Esophagus squamous epithelium (tissue), 5 donors: ENCODE data around the gene WWOX. TPM values are rescaled to one million over a fixed set of nuclear protein-coding genes. Genes with fewer than 3 reads are reported as not detected.

Source experiments
- DNase-seq: peaks from one replicate; lab custom pipeline; 2025; lab: John Stamatoyannopoulos, UW
- H3K27ac ChIP-seq, 4 donors: fragments of 200-600 bp; sonication (generic); one replicate each; pipeline ENCODE4 v1.5.1; 2016 to 2019; ENCODE audit warnings: mild to moderate bottlenecking in 1 of 4
- H3K27me3 ChIP-seq, 4 donors: fragments of 200-600 bp; sonication (generic); 1 replicate in 3 of 4; 2 replicates in 1 of 4; pipeline versions ENCODE4 v1.5.1 to v1.6.0; 2017 to 2021; ENCODE audit warnings: antibody characterized with exemption in 1 of 4
- H3K36me3 ChIP-seq, 3 donors: fragments of 200-600 bp; sonication (generic); one replicate each; pipeline ENCODE4 v1.5.1; 2016 to 2019
- H3K4me1 ChIP-seq, 3 donors: fragments of 200-600 bp; sonication (generic); one replicate each; pipeline ENCODE4 v1.5.1; 2017 to 2019
- H3K4me3 ChIP-seq, 4 donors: fragments of 200-600 bp; sonication (generic); 1 replicate in 3 of 4; 2 replicates in 1 of 4; pipeline ENCODE4 v1.5.1; 2016 to 2019; ENCODE audit warnings: mild to moderate bottlenecking in 2 of 4, moderate library complexity in 1 of 4
- H3K9me3 ChIP-seq, 3 donors: fragments of 200-600 bp; sonication (generic); one replicate each; pipeline ENCODE4 v1.5.1; 2016 to 2019
- CTCF ChIP-seq, 6 experiments: fragments of 450-650 bp in 4 of 6; fragments of 200-600 bp in 2 of 6; sonication (generic) in 2 of 6; IDR thresholded peaks; one replicate each; pipeline ENCODE4 v1.5.1; 2016 to 2019; ENCODE audit warnings: antibody characterized with exemption in 6 of 6, mild to moderate bottlenecking in 4 of 6, moderate library complexity in 4 of 6
- POLR2A ChIP-seq, 4 donors: fragments of 450-650 bp; IDR thresholded peaks; one replicate each; pipeline ENCODE4 v1.6.1; 2017; ENCODE audit warnings: antibody characterized with exemption in 4 of 4, mild to moderate bottlenecking in 4 of 4, moderate library complexity in 3 of 4
- WGBS, 2 donors: methylation state at CpG; one replicate each; pipeline ENCODE4 v1.1.5; 2018; 5-methylcytosine and 5-hydroxymethylcytosine counted together
- intact Hi-C: fragments of 100-400 bp; cut with DNase I; formaldehyde crosslinking; loops from one replicate; pipeline ENCODE4 v1.15.0; 2022
- total RNA-seq, 4 donors: library from RNA; depleted of rRNA; stranded (reverse); fragments of >200 nt; gene quantifications; one replicate each; pipeline ENCODE4 v1.1.0, GENCODE V29; 2016
- donor health status: DM: yes; HTN: yes; CAD: no.

Gene WWOX
- total RNA-seq, 4 donors from 2014 or later, result 20.9 to 31.1 (median 27.5) TPM

- no peak for DNase-seq
- Histone ChIP-seq H3K9me3 (no peaks in the 10 kb centered on the region), H3K27ac (no peak overlapping the region), H3K4me3 (no peak overlapping the region), H3K4me1 (no peaks in the 10 kb centered on the region), H3K27me3 (no peaks in the 10 kb centered on the region), H3K36me3 (no peaks in the 10 kb centered on the region)
- no peak for TF ChIP-seq CTCF (IDR thresholded peaks at IDR 0.05)
- TF ChIP-seq POLR2A (IDR thresholded peaks at IDR 0.05), result no peak
- WGBS, 2 donors, result 94 to 96% methylated on average over 2 of the region's 2 CpGs
- intact Hi-C loops, result no loop called here
Observed at GRCh38 chr16:79042141-79042540, 942.7 kb downstream of the WWOX start.

GRCh38 chr16:79042886-79043285, 943.4 kb downstream of the WWOX start:
- 35 to 47% methylated on average over 3 of the region's 3 CpGs for whole genome bisulfite sequencing, 2 donors
- no peaks in the 10 kb centered on the region for H3K4me1 ChIP-seq
- H3K27me3 ChIP-seq, result no peaks in the 10 kb centered on the region
- intact Hi-C loops, result no loop called here
- H3K27ac ChIP-seq, result no peak overlapping the region
- DNase-seq, result no peak
- no peaks in the 10 kb centered on the region for H3K9me3 ChIP-seq
- no peaks in the 10 kb centered on the region for H3K36me3 ChIP-seq
- no peak overlapping the region for H3K4me3 ChIP-seq
- no peak for TF ChIP-seq POLR2A (IDR thresholded peaks at IDR 0.05)

GRCh38 chr16:79045191-79045590, 945.7 kb downstream of the WWOX start:
- Histone ChIP-seq H3K9me3 (no peaks in the 10 kb centered on the region), H3K27ac (no peak overlapping the region), H3K36me3 (no peaks in the 10 kb centered on the region), H3K27me3 (no peaks in the 10 kb centered on the region), H3K4me3 (no peak overlapping the region), H3K4me1 (peaks cover under 1 to 11% (median 6%) of the 10 kb centered on the region in 3 donors)
- no peak for DNase-seq
- no peak for TF ChIP-seq POLR2A (IDR thresholded peaks at IDR 0.05)
- TF ChIP-seq CTCF (IDR thresholded peaks at IDR 0.05), result no peak
- WGBS, 2 donors, result 65 to 77% methylated on average over 2 of the region's 2 CpGs
- intact Hi-C loops, result no loop called here

- DNase-seq, result no peak
- intact Hi-C loops, result no loop called here
- no peaks in the 10 kb centered on the region for H3K36me3 ChIP-seq
- H3K27ac ChIP-seq, result no peak overlapping the region
- H3K4me1 ChIP-seq, result peaks cover 9 to 27% (median 14%) of the 10 kb centered on the region in 3 donors
- H3K9me3 ChIP-seq, result no peaks in the 10 kb centered on the region
- TF ChIP-seq CTCF (IDR thresholded peaks at IDR 0.05) (peak in 4 of 6 experiments; percentile 37 to 72 (median 52)), POLR2A (IDR thresholded peaks at IDR 0.05) (no peak)
- no peak overlapping the region for H3K4me3 ChIP-seq
- WGBS, 2 donors, result 42 to 57% methylated on average over 3 of the region's 3 CpGs
- no peaks in the 10 kb centered on the region for H3K27me3 ChIP-seq
Observed at GRCh38 chr16:79047337-79047736, 947.9 kb downstream of the WWOX start.

- Histone ChIP-seq H3K27ac (no peak overlapping the region), H3K9me3 (no peaks in the 10 kb centered on the region), H3K4me1 (peaks cover 9 to 27% (median 14%) of the 10 kb centered on the region in 3 donors), H3K4me3 (no peak overlapping the region), H3K36me3 (no peaks in the 10 kb centered on the region), H3K27me3 (no peaks in the 10 kb centered on the region)
- intact Hi-C loops, result no loop called here
- TF ChIP-seq POLR2A (IDR thresholded peaks at IDR 0.05) (no peak), CTCF (IDR thresholded peaks at IDR 0.05) (no peak)
- WGBS, 2 donors, result 82 to 92% methylated on average over 4 to 5 of the region's 6 CpGs
- DNase-seq, result no peak
Observed at GRCh38 chr16:79049040-79049439, 949.6 kb downstream of the WWOX start.

GRCh38 chr16:79050063-79050462, 950.6 kb downstream of the WWOX start:
- DNase-seq, result no peak

More at GRCh38 chr16:79050063-79050462, 950.6 kb downstream of the WWOX start:
- 28 to 63% methylated on average over 3 to 4 of the region's 4 CpGs for WGBS, 2 donors
- Histone ChIP-seq H3K27me3 (no peaks in the 10 kb centered on the region), H3K27ac (peak overlapping the region; percentile 28 to 59 (median 46)), H3K4me1 (peaks cover 9 to 27% (median 14%) of the 10 kb centered on the region in 3 donors), H3K36me3 (no peaks in the 10 kb centered on the region), H3K9me3 (no peaks in the 10 kb centered on the region), H3K4me3 (no peak overlapping the region)
- no peak for TF ChIP-seq CTCF (IDR thresholded peaks at IDR 0.05)
- TF ChIP-seq POLR2A (IDR thresholded peaks at IDR 0.05), result no peak
- intact Hi-C loops, result no loop called here
